ENCODE results near the gene DTD1. TPM values are rescaled to one million over a fixed set of nuclear protein-coding genes. Genes with fewer than 3 reads are reported as not detected.
A peak's percentile ranks its signal among the peaks of the same experiment; 100 is the strongest.
"Not testable (repeated sequence)": the region's sequence is repeated elsewhere in the genome, so short reads cannot be mapped to it uniquely, and the experiment has no call there.

The DTD1 gene
- total RNA-seq, 1 experiment from 2014 or later = 71.4 TPM

DNA sequence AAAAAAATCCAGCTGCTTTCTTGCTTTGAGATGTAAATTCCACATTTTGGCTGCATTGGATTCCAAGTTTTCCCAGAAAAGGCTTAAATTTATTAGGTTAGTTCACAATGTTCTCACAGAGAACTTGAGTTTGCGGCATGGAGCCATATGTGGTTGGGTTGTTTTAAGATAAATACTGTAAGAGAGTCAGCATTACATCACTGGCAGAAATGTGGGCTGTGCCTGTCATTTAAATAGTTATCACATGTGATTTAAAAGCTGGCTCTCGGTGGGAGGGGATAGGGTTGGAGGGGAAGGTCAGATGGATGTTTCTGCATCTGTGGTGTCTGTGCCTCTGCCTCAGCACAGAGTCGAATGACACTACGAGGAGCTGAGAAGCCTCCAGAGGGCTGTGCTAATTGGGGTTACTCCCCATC, 151.9 kb downstream of the DTD1 start:
- peak; percentile 86 for DNase-seq (ENCODE audit: low read depth)

DNA sequence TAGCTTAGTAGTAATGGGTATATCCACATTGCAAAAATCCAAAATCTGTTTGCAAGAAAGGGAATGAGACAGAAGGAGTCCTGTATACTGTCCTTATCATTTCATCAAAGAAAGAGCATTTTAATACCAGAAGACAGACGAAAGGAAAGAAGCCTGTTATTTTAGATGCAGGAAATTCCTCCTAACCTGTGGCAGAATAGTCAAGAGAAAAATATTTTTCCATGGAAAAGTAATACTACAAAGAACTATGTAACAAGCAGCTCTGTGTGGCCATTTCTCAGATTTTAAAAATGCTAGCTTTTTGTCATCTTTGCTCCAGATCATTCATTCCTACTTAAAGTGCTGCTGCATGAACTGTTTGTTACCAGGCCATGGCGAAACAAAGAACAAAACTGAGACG, 152.9 kb downstream of the DTD1 start:
- no peak for DNase-seq (ENCODE audit: low read depth)

DNA sequence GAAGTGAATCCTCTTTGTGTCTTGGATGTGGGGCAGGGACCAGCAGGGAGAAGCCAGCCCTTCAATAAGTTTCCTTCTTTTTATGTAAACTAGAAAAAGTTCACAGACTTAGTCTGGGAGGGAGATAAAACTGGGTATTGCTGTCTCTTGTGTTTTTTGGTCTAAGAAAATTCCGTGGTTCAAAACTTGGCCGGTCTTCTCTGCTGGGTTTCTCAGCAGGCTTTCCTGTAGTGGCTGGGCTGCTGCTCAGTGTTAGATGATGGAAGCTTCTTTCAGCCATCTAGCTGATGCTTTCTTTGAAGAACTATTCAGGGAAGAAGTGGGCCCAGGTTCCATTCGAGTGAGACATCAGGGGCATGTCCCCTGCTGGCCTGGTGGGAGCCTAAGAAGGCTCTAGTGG, 155.0 kb downstream of the DTD1 start:
- no peak for DNase-seq (ENCODE audit: low read depth)

DNA sequence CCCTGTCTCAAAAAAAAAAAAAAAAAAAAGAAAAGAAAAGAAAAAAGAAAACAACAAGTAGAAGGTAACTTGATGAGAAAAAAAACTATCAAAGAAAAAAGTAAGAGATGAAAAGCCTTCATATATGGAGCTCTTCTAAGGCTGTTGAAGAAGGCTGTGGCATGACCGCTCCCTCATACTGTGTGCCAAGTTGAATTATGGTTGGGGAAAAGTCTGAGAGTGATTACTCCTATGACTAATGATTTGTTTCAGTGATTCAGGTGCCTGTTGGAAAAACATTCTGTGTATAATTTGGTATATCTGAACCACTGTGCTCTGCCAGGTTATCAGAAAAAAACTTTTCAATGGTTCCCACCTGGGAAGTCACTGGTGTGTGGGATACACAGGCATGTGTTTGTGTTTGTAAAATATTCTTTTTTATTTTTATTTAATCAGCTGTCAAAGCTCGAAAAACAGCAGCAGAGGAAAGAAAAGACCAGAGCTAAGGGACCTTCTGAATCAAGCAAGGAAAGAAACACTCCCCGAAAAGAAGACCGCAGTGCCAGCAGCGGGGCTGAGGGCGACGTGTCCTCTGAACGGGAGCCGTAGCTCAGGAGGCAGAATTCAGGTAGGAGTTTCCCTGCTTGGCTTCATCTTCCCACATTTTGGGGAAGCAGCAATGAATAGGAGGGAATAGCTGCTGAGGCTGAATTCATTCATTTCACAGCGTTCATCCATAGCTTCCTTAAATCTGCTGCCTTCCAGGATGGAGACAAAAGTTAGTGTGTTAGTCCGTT, 156.0 kb downstream of the DTD1 start:
- DNase-seq (ENCODE audit: low read depth) = no peak

DNA sequence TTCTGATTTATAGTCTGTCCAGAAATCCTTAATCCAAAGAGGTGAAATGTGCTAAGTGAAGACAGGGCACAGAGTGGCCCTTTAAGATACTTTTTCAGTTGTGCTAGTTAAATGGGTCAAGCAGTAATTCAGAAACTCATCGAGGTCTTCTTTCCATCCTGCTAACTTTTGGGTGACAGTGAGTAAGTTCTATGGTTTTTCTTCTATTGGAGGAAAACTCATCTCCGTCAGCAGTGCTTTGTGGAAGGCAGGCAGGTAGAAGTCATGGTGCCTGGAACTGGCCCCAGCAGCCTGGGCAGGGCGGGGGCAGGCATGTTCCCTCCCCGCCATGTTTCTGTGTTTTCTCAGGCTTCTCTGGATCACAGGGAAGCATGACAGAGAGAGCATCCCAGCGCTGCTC, 159.2 kb downstream of the DTD1 start:
- no peak for DNase-seq (ENCODE audit: low read depth)

DNA sequence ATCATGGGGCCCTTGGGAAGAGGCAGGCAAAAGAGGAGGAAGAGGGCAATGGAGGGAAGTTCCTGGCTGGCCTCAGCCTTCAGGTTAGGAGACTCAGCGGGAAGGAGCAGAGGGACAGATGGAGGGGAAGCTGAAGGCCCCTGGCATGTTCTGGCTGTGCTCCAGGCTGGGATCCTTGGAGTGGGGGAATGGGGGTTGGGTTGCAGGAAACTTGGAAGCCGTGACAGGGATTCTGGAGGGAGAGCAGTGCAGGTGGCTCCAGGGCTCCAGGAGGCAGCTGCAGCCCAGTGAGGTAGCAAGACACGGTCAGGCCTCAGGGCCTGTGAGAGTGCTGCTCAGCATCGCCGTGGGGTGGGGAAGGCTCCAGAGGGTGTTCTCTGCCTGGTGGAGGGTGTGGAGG, 161.1 kb downstream of the DTD1 start:
- no peak for DNase-seq (ENCODE audit: low read depth)

DNA sequence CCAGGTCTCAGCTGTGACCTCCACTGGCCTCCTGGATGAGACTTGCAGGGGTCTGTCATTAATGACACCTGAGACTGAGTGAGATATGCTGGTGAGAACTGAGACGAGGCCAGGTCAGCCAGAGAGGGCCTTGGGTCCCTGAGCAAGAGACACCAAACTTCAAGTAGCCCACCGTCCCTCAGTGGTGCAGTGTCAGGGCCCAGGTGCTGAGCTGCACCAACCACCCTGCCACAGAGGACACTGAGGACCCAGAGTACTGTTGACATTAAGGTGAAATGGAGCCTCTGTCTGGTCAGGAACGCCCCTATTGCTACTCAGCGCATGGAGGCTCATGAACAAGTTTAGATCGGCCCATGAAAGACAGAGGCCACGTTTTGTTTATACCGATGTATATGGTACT, 161.7 kb downstream of the DTD1 start:
- no peak for DNase-seq (ENCODE audit: low read depth)

DNA sequence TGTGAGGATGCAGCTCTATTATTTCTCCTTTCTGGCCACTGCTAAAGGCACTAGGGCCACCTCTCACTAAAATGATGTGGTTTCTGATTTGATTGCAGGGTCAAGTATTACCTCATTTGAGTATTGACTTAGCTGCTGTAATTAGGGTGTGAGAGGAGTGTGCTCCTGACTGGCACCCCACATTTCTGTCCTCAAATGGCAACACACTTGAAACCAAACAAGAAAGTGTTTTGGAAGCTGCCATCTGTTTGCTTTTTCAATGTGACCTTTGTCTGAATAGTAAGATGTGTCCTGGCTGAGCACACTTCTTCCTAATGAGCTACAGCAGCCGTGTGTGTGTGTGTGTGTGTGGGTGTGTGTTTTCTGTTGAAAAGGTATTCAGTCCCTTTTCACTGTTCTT, 162.9 kb downstream of the DTD1 start:
- no peak for DNase-seq (ENCODE audit: low read depth)

DNA sequence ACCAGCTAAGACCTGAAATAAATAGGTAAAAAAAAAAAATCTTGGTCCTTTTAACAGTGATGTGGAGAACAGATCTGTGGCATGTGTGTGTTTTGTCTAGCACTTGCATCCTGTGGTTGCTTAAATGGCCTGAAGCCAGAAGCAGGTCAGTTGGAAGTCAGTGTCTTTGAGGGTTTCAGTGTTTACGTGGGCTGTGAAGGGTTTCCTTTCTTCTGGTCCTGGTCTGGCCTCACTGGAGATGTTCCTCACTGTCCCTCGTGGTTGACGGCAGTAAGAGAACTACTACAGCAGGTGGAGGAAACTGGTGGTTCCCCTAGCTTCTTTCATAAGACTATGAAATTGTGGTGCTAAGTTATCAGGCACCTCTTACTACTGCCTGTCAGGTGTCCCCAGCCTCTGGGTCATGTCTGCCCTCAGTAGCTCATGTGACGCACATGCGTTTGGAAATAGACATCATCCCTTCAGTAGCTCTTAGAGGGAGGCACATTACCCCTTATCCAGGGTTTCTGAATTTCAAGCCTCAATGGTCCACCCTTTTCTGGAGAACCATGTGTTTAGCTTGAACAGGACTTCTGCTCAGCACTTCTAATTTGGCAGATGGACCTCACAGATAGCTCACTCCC, 166.3 kb downstream of the DTD1 start:
- DNase-seq (ENCODE audit: low read depth) = no peak

DNA sequence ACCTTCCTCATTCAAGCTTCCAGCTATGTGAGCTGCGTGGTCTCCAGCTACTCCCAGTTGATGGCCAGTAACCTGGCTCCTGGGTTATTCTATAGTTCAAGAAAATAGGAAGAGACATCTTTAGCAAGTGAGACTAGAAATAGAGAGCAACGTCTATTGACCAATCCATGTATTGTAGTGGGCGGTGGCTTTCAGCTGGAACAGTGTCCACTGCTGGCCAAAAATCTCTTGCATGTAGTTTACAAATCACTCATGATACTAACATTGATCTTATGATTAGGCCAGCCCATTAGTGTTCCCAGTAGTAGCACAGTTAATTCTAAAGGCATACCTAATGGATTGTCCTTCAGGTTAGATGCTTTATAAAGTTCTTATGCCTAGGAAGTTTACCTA, 166.8 kb downstream of the DTD1 start:
- no peak for DNase-seq (ENCODE audit: low read depth)

DNA sequence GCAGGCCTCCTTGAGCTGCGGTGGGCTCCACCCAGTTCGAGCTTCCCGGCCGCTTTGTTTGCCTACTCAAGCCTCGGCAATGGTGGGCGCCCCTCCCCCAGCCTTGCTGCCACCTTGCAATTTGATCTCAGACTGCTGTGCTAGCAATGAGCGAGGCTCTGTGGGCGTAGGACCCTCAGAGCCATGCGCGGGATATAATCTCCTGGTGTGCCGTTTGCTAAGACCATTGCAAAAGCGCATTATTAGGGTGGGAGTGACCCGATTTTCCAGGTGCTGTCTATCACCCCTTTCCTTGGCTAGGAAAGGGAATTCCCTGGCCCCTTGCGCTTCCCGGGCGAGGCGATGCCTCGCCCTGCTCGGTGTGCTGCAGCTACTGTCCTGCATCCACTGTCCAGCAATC, 173.0 kb downstream of the DTD1 start:
- not testable (repeated sequence) for DNase-seq (ENCODE audit: low read depth)

DNA sequence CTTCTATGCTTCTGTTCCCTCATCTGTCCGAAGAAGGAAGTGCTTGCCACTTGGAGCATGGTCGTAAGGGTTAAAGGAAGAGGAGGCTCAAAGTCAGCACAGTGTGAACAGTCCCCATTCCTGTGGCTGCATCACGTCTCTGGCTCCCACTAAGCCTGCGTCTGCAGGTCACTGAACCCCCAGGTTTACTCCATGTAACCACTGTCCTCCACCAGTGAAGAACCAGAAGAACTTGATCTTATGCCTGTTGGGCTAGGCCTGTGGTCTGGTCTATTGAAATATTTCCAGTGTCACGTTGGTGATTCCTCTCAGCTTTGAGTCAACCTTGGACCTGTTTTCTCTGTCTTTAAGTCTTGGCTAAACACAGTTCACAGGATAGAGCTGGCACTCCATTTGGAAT, 179.8 kb downstream of the DTD1 start:
- DNase-seq (ENCODE audit: low read depth) = no peak

DNA sequence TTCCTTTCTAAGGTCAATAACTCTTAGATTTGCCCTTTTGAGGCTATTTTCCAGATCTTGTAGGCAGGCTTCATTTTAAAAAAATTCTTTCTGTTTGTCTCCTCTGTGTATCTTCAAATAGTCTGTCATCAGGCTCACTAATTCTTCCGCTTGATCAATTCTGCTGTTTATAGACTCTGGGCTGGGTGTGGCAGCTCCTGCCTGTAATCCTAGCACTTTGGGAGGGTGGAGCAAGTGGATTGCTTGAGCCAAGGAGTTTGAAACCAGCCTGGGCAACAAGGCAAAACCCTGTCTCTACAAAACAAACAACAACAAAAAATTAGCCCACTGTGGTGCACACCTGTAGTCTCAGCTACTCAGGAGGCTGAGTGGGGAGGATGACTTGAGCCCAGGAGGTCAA, 185.7 kb downstream of the DTD1 start:
- DNase-seq (ENCODE audit: low read depth) = no peak

DNA sequence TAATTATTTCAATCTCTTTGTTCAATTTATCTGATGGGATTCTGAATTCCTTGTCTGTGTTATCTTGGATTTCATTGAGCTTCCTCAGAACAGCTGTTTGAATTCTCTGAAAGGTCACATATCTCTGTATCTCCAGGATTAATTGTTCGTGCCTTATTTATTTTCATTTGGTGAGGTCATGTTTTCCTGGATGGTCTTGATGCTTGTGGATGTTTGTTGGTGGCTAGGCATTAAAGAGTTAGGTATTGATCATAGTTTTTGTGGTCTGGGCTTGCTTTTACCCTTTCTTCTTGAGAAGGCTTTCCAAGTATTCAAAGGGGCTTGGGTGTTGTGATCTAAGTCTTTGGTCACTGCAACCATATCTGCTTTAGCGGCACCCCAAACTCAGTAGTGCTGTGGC, 186.4 kb downstream of the DTD1 start:
- peak; percentile 12 for DNase-seq (ENCODE audit: low read depth)

DNA sequence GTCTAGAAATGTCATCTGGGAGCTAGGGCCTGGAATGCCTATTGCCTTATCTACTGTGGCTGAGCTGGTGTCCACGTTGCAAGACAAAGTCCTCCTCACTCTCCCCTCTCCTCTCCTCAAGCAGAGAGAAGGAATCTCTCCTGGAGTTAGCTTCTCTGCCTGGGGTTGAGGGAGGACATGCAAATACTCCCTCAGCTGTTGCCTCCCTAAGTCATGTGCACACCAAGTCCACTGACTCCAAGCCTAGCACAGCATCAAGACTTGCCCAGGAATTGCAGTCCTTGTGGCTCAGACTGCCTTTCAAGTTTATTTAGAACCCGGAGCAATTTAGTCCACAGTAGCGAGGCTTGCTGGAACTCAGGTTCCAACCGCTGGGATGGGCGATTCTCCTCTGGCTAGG, 187.8 kb downstream of the DTD1 start:
- no peak for DNase-seq (ENCODE audit: low read depth)

DNA sequence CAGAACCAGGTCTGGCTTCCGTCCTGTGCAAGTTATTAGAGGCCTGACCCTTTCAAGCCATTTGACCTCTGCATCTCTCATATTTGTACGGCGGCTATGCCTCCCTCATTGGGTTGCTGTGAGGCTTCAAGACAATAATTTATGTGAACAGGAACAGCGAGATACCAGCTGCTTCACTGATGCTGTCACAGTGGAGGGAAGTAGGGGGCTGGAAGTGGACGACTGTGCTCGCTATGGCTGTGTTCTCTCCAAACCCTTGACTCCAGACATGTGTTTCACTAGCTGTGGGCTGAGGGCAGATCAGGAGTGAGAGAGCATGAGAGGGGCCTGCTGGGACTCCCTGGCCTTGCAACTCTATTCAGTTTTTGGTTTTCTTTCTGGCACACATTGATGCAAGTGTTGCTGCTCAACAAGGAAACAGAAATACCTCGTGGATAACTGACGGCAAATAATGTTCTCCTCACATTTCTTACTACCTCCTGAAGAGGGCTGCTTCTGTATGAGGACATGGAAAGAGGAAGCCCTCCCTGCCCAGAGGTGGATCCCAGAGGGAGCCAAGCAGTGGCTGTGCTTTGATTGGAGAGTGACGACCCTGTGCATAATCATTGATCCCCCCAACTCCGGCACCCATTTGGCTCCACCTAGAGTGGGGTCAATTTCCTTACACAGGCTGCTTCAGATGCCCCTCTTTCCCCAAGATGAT, 191.0 kb downstream of the DTD1 start:
- DNase-seq (ENCODE audit: low read depth) = no peak

DNA sequence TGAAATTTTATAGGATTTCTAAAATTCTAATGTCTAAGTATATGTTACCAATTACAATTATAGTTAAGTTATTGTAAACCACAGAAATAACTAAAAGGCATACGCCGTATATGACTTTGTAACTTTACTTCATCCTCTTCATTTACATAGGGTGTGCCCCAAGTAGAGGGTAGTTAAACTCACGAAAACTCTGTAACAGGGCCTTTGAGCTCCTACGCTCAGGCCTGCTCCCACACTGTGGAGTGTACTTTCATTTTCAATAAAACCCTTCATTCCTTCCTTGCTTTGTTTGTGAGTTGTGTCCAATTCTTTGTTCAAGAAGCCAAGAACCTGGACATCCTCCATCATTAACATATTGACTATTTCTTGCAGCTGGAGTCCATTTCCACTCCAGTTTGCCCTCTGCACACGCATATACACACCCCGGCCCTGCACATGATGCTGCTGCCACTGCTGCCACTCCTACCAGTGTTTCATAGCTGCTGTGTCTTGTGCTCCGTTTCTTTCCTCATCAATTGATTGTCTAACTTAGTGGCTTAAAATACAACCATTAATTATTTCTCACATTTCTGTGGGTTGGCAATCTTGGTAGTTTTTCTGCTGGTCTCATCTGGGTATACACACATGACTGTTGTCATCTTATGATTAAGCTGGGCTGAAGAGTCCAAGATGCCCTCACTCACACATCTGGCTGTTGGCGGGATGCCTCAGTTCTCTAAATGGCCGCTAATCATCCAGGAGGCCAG, 192.7 kb downstream of the DTD1 start:
- DNase-seq (ENCODE audit: low read depth) = no peak

DNA sequence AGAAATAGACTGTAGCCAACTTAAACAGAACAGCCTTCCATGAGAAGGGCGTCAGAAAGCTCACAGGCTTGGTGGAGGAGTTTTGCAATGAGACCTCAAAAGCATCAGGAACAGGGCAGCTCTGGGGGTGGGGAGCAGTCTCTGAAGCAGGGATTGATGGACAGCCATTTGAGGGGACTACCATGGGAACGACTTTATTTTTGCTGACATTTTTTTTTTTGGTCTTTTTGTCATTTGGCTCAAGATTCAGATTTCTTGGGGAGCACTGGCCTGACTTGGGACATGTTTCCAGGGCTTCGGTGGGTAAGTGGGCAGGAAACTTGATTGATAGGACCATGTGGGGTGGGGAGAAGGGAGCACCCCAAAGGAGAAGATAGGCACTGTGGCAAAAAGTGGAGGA, 193.7 kb downstream of the DTD1 start:
- no peak for DNase-seq (ENCODE audit: low read depth)

DNA sequence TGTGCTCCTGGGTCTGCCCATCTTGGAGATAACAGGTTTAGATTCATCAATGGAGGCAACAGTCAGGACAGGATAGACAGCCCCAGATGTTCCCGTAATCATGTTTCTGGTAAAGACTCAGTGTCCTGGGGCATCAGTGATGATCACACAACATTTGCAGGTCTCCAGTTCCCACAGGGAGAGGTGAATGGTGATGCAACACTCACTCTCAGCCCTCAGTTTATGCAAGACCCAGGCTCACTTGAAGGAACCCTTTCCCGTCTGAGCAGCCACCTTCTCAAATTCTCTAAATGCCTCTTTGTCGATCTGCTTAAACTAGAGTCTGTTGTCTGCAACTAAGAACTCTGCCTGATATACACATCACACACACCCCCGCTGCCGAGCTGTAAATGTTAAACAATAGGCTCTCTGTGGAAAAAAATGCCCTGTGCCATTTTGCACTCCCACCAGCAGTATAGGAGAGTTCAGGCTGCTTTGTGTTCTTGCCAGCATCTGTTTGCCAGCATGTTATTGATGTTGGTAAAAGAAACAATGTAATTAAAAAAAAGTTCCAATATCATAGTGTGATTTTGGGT, 195.6 kb downstream of the DTD1 start:
- no peak for DNase-seq (ENCODE audit: low read depth)

DNA sequence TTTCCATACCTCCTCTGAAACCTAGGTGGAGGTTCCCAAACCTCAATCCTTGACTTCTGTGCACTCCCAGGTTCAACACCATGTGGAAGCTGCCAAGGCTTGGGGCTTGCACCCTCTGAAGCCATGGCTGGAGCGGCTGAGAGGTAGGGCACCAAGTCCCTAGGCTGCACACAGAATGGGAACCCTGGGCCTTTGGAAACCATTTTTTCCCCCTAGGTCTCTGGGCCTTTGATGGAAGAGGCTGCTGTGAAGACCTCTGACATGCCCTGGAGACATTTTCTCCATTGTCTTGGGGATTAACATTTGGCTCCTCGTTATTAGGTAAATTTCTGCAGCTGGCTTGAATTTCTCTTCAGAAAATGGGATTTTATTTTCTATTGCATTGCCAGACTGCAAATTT, 199.2 kb downstream of the DTD1 start:
- not testable (repeated sequence) for DNase-seq (ENCODE audit: low read depth)

DNA sequence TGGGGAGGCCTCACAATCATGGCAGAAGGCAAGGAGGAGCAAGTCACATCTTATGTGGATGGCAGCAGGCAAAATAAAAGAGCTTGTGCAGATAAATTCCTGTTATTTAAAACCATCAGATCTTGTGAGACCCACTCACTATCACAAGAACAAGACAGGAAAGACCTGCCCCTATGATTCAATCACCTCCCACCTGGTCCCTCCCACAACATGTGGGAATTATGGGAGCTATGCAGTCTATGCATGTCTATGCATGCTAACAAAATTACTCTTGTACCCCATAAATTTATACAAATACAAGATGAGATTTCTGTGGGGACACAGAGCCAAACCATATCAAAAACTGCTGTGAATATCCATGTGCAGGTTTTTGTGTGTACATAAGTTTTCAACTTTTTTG, 200.2 kb downstream of the DTD1 start:
- DNase-seq (ENCODE audit: low read depth) = no peak

DNA sequence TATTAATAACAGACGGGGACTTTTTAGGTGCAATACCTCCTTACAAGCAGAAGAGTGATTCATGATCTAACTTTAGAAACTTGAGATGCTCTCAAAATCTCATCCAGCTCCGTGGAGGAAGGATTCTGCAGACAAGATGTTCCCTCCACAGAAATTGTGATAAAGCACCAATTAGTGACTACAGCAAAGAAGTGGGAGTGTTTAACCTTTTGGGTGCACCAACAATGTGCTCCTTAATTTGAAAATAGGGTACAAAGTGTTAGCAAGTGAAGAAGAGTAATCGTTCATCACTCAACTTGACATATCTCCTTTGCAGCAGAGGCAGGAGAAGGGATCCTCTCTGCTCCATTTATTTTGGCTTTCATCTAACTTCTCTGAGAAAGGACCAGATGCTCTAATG, 202.9 kb downstream of the DTD1 start:
- DNase-seq (ENCODE audit: low read depth) = no peak
